Heart right ventricle (tissue), 16 donors: ENCODE measurements around the gene FAM8A1. TPM values are rescaled to one million over a fixed set of nuclear protein-coding genes. Genes with fewer than 3 reads are reported as not detected.
A peak's percentile ranks its signal among the peaks of the same experiment; 100 is the strongest.

Source experiments
- ATAC-seq, 8 donors: fragments of 200-7000 bp; cut with Tn5 transposase; one replicate each; pipeline ENCODE4 v1.9.1; 2020; ENCODE audit warnings: mild to moderate bottlenecking in 8 of 8, moderate library complexity in 8 of 8, moderate number of reproducible peaks in 1 of 8
- DNase-seq, 2 donors: peaks; one replicate each; pipeline ENCODE4 v3.0.0-alpha.2; 2020
- H3K27ac ChIP-seq, 10 donors: fragments of 200-600 bp; sonication (generic) in 2 of 10; one replicate each; pipeline versions ENCODE4 v1.5.0 to v1.8.0; 2020 to 2022; ENCODE audit warnings: mild to moderate bottlenecking in 3 of 10
- H3K27me3 ChIP-seq, 7 donors: fragments of 200-600 bp; one replicate each; pipeline ENCODE4 v1.8.0; 2021 to 2022; ENCODE audit warnings: mild to moderate bottlenecking in 2 of 7
- H3K36me3 ChIP-seq, 9 donors: fragments of 200-600 bp; sonication (generic) in 1 of 9; one replicate each; pipeline versions ENCODE4 v1.5.0 to v1.8.0; 2020 to 2022; ENCODE audit warnings: mild to moderate bottlenecking in 2 of 9
- H3K4me1 ChIP-seq, 9 donors: fragments of 200-600 bp; sonication (generic) in 1 of 9; one replicate each; pipeline versions ENCODE4 v1.5.0 to v1.8.0; 2020 to 2022; ENCODE audit warnings: mild to moderate bottlenecking in 4 of 9
- H3K4me3 ChIP-seq, 10 donors: fragments of 200-600 bp; sonication (generic) in 2 of 10; one replicate each; pipeline versions ENCODE4 v1.5.0 to v1.8.0; 2020 to 2022; ENCODE audit warnings: mild to moderate bottlenecking in 7 of 10, moderate library complexity in 2 of 10
- H3K9me3 ChIP-seq, 11 donors: fragments of 200-600 bp in 10 of 11; sonication (generic) in 2 of 11; one replicate each; pipeline versions ENCODE4 v1.5.0 to v1.8.0; 2013 to 2022; ENCODE audit warnings: mild to moderate bottlenecking in 2 of 11, control low read depth in 1 of 11, moderate library complexity in 1 of 11
- CTCF ChIP-seq, 9 donors: fragments of 200-600 bp; sonication (generic) in 2 of 9; IDR thresholded peaks; one replicate each; pipeline versions ENCODE4 v1.5.0 to v1.8.0; 2021 to 2022; ENCODE audit warnings: antibody characterized with exemption in 9 of 9, mild to moderate bottlenecking in 5 of 9, moderate library complexity in 1 of 9
- WGBS, 2 donors: extraction: QIAGEN DNeasy Blood & Tissue Kit; methylation state at CpG; one replicate each; pipeline ENCODE4 v1.1.7; 2013; ENCODE audit warnings: inconsistent platforms in 1 of 2; 5-methylcytosine and 5-hydroxymethylcytosine counted together
- intact Hi-C, 10 donors: fragments of 100-400 bp; cut with DNase I; formaldehyde crosslinking; loops; one replicate each; pipeline versions ENCODE4 v1.11.1 to v1.14.2; 2022
- polyA plus RNA-seq, 2 donors: library from polyadenylated mRNA; stranded (reverse); fragments of 200-250 nt; gene quantifications; one replicate each; pipeline ENCODE4 v1.2.3, GENCODE V29; 2013
- total RNA-seq, 10 donors: library from RNA; stranded (reverse); fragmentation: NEBNext Ultra II Directional in 3 of 10; extraction: Animal tissue kit (Norgen Biotek cat#: 25700) in 3 of 10; gene quantifications; one replicate each; pipeline versions ENCODE4 v1.2.1 to v1.2.4, GENCODE V29; 2021 to 2023
- donor health status: Arrhythmogenic right ventricular cardiomyopathy.
- donor health status: ischemic (EF 13 %, LVEDD 7.1; RV severe dilation, severe dysfunction).
- donor health status: healthy with polysubstance abuse.
- donor health status: DM: no; HTN: yes; CAD: no.
- donor health status: DM: no; HTN: no; CAD: no.
- donor health status: ischemic (EF 25% LVEDD 6.9; RV normal size, moderate dysfunction).
- donor health status: ischemic (EF 25% LVEDD 5.7; RV mildly dilated, moderate dysfunction).
- donor health status: healthy.
- donor health status: DM: yes; HTN: yes; CAD: no.
- donor health status: Ischemic cardiomyopathy.
- donor health status: ischemic (EF 35%, LVEDD 5.7; RV mildly dilated, moderate dysfunction).
- donor health status: nonischemic (EF 11% LVEDD 7.7; RV severe dilation, severe dysfunction).
- donor health status: DM: yes; HTN: yes; CAD: no.
- donor health status: PGD.
- donor health status: ischemic (EF 29% LVEDD 5.4; RV normal size, mild dysfunction).
- donor health status: nonischemic (EF 23%, LVEDD 6.1; RV moderate dilation, normal function).

Gene FAM8A1
- total and polyA plus RNA-seq, 12 donors: 10.0 to 23.2 (median 16.0) TPM

DNA sequence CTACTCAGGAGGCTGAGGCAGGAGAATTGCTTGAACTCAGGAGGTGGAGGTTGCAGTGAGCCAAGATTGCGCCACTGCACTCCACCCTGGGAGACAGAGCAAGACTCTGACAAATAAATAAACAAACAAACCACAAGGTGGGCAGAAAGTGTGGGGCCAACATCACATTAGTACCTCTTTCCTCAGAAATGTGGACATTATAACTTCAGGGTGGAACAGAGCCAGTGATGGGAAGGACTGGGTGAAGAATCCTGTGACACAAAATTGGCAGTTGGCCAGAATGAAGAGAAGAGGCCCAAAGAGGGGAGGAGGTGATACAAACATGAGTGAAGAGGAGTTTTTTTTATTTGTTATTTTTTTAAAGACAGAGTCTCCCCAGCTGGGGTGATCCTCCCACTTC is 56.0 kb downstream of the FAM8A1 start:
- intact Hi-C loops: no loop called here

DNA sequence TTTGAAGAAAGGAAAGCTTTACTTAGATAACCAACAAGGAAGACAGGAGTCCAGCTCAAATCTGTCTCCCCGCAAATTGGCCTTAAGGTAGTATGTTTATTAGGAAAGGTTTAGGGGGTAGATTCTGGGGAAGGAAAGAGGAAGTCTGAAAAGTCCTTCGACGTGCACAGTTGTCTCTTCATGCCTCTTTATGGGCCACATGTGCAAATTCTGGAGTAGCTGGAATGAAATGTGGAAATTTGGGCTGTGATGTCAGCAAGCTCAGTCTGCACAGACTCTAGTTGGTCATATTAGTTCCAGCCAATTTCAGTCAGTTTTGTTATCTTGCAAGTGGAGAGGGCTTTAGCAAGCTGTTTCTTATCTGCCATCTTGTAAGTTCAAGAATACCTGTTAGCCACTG is 56.5 kb downstream of the FAM8A1 start:
- no peak for ATAC-seq

More for the DNA sequence above, 56.0 kb downstream of the FAM8A1 start:
- DNase-seq (no peak), ATAC-seq (peak in 2 of 8 donors; percentile 39 to 45)
- no peak for TF ChIP-seq CTCF (IDR thresholded peaks at IDR 0.05)
- Histone ChIP-seq H3K9me3 (no peaks in the 10 kb centered on the region), H3K4me3 (no peak overlapping the region), H3K36me3 (peaks cover 0 to 98% (median 15%) of the 10 kb centered on the region in 9 donors), H3K27me3 (no peaks in the 10 kb centered on the region), H3K4me1 (peaks cover 0 to 16% (median 6%) of the 10 kb centered on the region in 9 donors), H3K27ac (no peak overlapping the region)
- 95 to 100% methylated on average over 1 of the region's 1 CpG for WGBS, 2 donors

More for the DNA sequence above, 56.5 kb downstream of the FAM8A1 start:
- Histone ChIP-seq H3K36me3 (peaks cover 0 to 98% (median 19%) of the 10 kb centered on the region in 9 donors), H3K4me3 (no peak overlapping the region), H3K9me3 (no peaks in the 10 kb centered on the region), H3K4me1 (peaks cover 0 to 16% (median 6%) of the 10 kb centered on the region in 9 donors), H3K27ac (no peak overlapping the region), H3K27me3 (no peaks in the 10 kb centered on the region)
- no peak for DNase-seq
- intact Hi-C loops: no loop called here
- WGBS, 2 donors: 58 to 60% methylated on average over 3 of the region's 3 CpGs
- no peak for TF ChIP-seq CTCF (IDR thresholded peaks at IDR 0.05)

Other genes with a start within 250 kb of the FAM8A1 start
- gene CAP2, start 206.7 kb upstream of the FAM8A1 start, total RNA-seq: 100 to 1,000 TPM; 116 to 211 (median 172) TPM
- gene CAP2, start 206.7 kb upstream of the FAM8A1 start, polyA plus RNA-seq: 10 to 100 TPM; 42.0 to 57.4 TPM
- 10 to 100 TPM; 20.7 to 30.5 (median 26.0) TPM for gene NUP153, start 106.6 kb downstream of the FAM8A1 start, total RNA-seq
- 1 to 10 TPM; 5.3 to 6.0 TPM for gene NUP153, start 106.6 kb downstream of the FAM8A1 start, polyA plus RNA-seq